NCI-H2196 (cell line): ENCODE data around the gene GALNT14.

Experiments
- DNase-seq: peaks from one replicate; lab custom pipeline; 2025; ENCODE audit not compliant: unreplicated experiment; lab: John Stamatoyannopoulos, UW

The GALNT14 gene

GRCh38 chr2:31136732-31137131 is 1.5 kb downstream of the GALNT14 start:
- no peak for DNase-seq

GRCh38 chr2:31136000-31136399 is 2.2 kb downstream of the GALNT14 start:
- no peak for DNase-seq

- DNase-seq, result no peak
These were observed 3.8 kb downstream of the GALNT14 start for GRCh38 chr2:31134480-31134879.

- DNase-seq, result no peak
These were observed 5.5 kb downstream of the GALNT14 start for GRCh38 chr2:31132786-31133185.

GRCh38 chr2:31131871-31132270 is 6.4 kb downstream of the GALNT14 start:
- DNase-seq, result no peak

- no peak for DNase-seq
These were observed 8.7 kb downstream of the GALNT14 start for GRCh38 chr2:31129375-31130171.

GRCh38 chr2:31127931-31128330 is 10.3 kb downstream of the GALNT14 start:
- DNase-seq, result no peak

- no peak for DNase-seq
These were observed 12.1 kb downstream of the GALNT14 start for GRCh38 chr2:31125918-31126695.

- no peak for DNase-seq
These were observed 13.3 kb downstream of the GALNT14 start for GRCh38 chr2:31124904-31125303.

GRCh38 chr2:31122133-31122532 is 16.1 kb downstream of the GALNT14 start:
- DNase-seq, result no peak

GRCh38 chr2:31113765-31114164 is 24.5 kb downstream of the GALNT14 start:
- DNase-seq, result no peak

GRCh38 chr2:31112544-31112943 is 25.7 kb downstream of the GALNT14 start:
- no peak for DNase-seq

- no peak for DNase-seq
These were observed 27.2 kb downstream of the GALNT14 start for GRCh38 chr2:31110998-31111397.

GRCh38 chr2:31110431-31110830 is 27.8 kb downstream of the GALNT14 start:
- DNase-seq, result no peak

GRCh38 chr2:31109633-31110192 is 28.5 kb downstream of the GALNT14 start:
- DNase-seq, result no peak

- no peak for DNase-seq
These were observed 29.5 kb downstream of the GALNT14 start for GRCh38 chr2:31108561-31109286.

- no peak for DNase-seq
These were observed 30.5 kb downstream of the GALNT14 start for GRCh38 chr2:31107591-31108300.

- no peak for DNase-seq
These were observed 36.5 kb downstream of the GALNT14 start for GRCh38 chr2:31101701-31102100.

GRCh38 chr2:31097962-31098613 is 40.2 kb downstream of the GALNT14 start:
- no peak for DNase-seq

- DNase-seq, result no peak
These were observed 48.1 kb downstream of the GALNT14 start for GRCh38 chr2:31090188-31090587.
